ENCODE results near the gene WDR91.
"Not testable (repeated sequence)": the region's sequence is repeated elsewhere in the genome, so short reads cannot be mapped to it uniquely, and the experiment has no call there.

WDR91 gene

GRCh38 chr7:135232720-135233119, 21.4 kb upstream of the WDR91 start:
- peak; percentile 12 for DNase-seq

- no peak for DNase-seq
These were observed 20.8 kb upstream of the WDR91 start for GRCh38 chr7:135232087-135232486.

- no peak for DNase-seq
These were observed 20.4 kb upstream of the WDR91 start for GRCh38 chr7:135231686-135232085.

- no peak for DNase-seq
These were observed 12.7 kb upstream of the WDR91 start for GRCh38 chr7:135224027-135224426.

GRCh38 chr7:135217645-135218509, 6.6 kb upstream of the WDR91 start:
- DNase-seq = no peak

GRCh38 chr7:135215698-135216097, 4.4 kb upstream of the WDR91 start:
- DNase-seq = no peak

GRCh38 chr7:135215180-135215579, 3.9 kb upstream of the WDR91 start:
- no peak for DNase-seq

GRCh38 chr7:135213831-135214230, 2.5 kb upstream of the WDR91 start:
- no peak for DNase-seq

GRCh38 chr7:135211946-135212685, 790 bp upstream of the WDR91 start:
- DNase-seq = not testable (repeated sequence)

GRCh38 chr7:135210888-135211178, 493 bp downstream of the WDR91 start:
- DNase-seq = no peak

- DNase-seq = no peak
These were observed 2.0 kb downstream of the WDR91 start for GRCh38 chr7:135209225-135209834.

GRCh38 chr7:135208102-135208793, 3.1 kb downstream of the WDR91 start:
- no peak for DNase-seq

- DNase-seq = no peak
These were observed 3.8 kb downstream of the WDR91 start for GRCh38 chr7:135207406-135208101.

GRCh38 chr7:135206941-135207391, 4.4 kb downstream of the WDR91 start:
- DNase-seq = no peak

GRCh38 chr7:135205850-135206249, 5.5 kb downstream of the WDR91 start:
- no peak for DNase-seq

- no peak for DNase-seq
These were observed 6.5 kb downstream of the WDR91 start for GRCh38 chr7:135204876-135205275.

- no peak for DNase-seq
These were observed 7.0 kb downstream of the WDR91 start for GRCh38 chr7:135204341-135204749.

- no peak for DNase-seq
These were observed 10.0 kb downstream of the WDR91 start for GRCh38 chr7:135201350-135201749.

GRCh38 chr7:135200821-135201331, 10.4 kb downstream of the WDR91 start:
- no peak for DNase-seq

- DNase-seq = no peak
These were observed 11.9 kb downstream of the WDR91 start for GRCh38 chr7:135199439-135199838.

GRCh38 chr7:135197906-135198655, 13.2 kb downstream of the WDR91 start:
- no peak for DNase-seq

GRCh38 chr7:135197343-135197742, 14.0 kb downstream of the WDR91 start:
- DNase-seq = no peak

All from CD4-positive, alpha-beta T cell treated with Interleukin-17A for 4 hours (primary cell).